ENCODE measurements around the gene SPATC1L. TPM values are rescaled to one million over a fixed set of nuclear protein-coding genes. Genes with fewer than 3 reads are reported as not detected.

Gene SPATC1L
- total and polyA plus RNA-seq, 2 donors (not counting 3 experiments of a cell fraction or from before 2014, with no cell fraction given) = 11.5 to 15.3 TPM

DNA sequence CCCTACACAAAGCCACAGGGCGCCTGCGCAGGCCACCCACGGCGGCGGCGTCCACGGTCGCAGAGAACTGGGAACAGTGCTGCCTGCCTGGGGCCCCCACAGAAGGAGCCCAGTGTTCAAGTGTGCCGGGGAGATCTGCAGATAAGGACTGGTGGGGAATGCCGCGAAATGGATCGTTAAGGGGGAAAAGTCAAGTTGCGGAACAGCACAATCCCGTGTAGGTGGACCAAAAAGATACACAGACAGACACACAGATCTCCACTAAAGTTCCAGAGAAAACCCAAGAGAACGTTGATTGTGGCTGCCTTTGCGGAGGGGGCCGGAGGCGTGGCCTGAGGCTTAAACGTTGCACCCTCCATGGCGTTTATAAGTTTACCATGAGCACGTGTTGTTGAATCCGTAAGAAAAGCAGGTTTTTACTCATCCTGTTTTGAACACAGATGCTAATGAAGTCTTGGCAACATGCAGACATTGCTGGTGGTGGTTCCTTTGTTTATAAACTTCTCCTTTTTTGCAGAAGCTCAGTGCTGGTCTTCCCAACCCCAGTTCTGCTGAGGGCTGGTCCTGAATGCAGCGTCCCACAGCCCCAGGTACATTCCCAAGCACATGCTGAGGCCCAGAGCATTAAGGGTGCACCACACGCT, 4.1 kb downstream of the SPATC1L start:
- H4K20me1 ChIP-seq (replicated peaks; ENCODE audit: control insufficient read depth, extremely low read depth, insufficient read depth, low read length) = no peaks in the 10 kb centered on the region
- no peak overlapping the region for H3K27ac ChIP-seq (ENCODE audit: insufficient read depth, low read depth, low read length)
- dilution Hi-C loops (cut with MboI; ENCODE audit: extremely low pct_ligation_motif_present, low sequenced_read_pairs) (no loop called here), intact Hi-C loops (cut with micrococcal nuclease) (no loop called here)
- FAIRE-seq = no peak
- no TSS peak for BruUV-seq (replicated peaks)
- H2AFZ ChIP-seq (ENCODE audit: low read depth, low read length) = no peak overlapping the region
- TF ChIP-seq FOS (IDR thresholded peaks at IDR 0.05; ENCODE audit: borderline replicate concordance, insufficient read depth, low read length) (no peak), EZH2 (IDR thresholded peaks at IDR 0.05; ENCODE audit: borderline replicate concordance, low read depth, low read length, severe bottlenecking) (no peak), GATA2 (IDR thresholded peaks at IDR 0.05; ENCODE audit: insufficient read depth, insufficient read length, low read depth, low read length) (no peak)
- TF ChIP-seq, protein P1, sequence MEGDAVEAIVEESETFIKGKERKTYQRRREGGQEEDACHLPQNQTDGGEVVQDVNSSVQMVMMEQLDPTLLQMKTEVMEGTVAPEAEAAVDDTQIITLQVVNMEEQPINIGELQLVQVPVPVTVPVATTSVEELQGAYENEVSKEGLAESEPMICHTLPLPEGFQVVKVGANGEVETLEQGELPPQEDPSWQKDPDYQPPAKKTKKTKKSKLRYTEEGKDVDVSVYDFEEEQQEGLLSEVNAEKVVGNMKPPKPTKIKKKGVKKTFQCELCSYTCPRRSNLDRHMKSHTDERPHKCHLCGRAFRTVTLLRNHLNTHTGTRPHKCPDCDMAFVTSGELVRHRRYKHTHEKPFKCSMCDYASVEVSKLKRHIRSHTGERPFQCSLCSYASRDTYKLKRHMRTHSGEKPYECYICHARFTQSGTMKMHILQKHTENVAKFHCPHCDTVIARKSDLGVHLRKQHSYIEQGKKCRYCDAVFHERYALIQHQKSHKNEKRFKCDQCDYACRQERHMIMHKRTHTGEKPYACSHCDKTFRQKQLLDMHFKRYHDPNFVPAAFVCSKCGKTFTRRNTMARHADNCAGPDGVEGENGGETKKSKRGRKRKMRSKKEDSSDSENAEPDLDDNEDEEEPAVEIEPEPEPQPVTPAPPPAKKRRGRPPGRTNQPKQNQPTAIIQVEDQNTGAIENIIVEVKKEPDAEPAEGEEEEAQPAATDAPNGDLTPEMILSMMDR (IDR thresholded peaks at IDR 0.05; ENCODE audit: extremely low read depth in 1 of 2, insufficient read depth in 1 of 2, low read depth in 1 of 2, low read length in 2 of 2) = no peak
- TF ChIP-seq, protein P2, sequence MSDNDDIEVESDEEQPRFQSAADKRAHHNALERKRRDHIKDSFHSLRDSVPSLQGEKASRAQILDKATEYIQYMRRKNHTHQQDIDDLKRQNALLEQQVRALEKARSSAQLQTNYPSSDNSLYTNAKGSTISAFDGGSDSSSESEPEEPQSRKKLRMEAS (IDR thresholded peaks at IDR 0.05; ENCODE audit: insufficient read depth, insufficient read length) = no peak
- no peaks in the 10 kb centered on the region for H3K9me3 ChIP-seq (replicated peaks; ENCODE audit: control insufficient read depth, insufficient read depth, low read length)
- H3K27me3 ChIP-seq (ENCODE audit: control insufficient read depth in 2 of 2, insufficient read depth in 2 of 2, low read length in 2 of 2) = peaks cover 0 to 7% of the 10 kb centered on the region in 2 experiments
- no peaks in the 10 kb centered on the region for H3K36me3 ChIP-seq (ENCODE audit: control insufficient read depth in 2 of 2, extremely low read depth in 1 of 2, insufficient read depth in 2 of 2, low read length in 2 of 2)
- no peaks in the 10 kb centered on the region for H3K79me2 ChIP-seq (ENCODE audit: control insufficient read depth, insufficient read depth, low read length)
- no peaks in the 10 kb centered on the region for H3K9me1 ChIP-seq (replicated peaks; ENCODE audit: control insufficient read depth, extremely low read depth, insufficient read depth, low read length)
- ChIA-PET CTCF (no interaction called here), POLR2A (no interaction called here)
- DNase-seq (ENCODE audit: low read depth, low spot score) = no peak
- peaks cover 6% of the 10 kb centered on the region for H3K4me1 ChIP-seq (ENCODE audit: control insufficient read depth, extremely low read depth, insufficient read depth, low read length)
- H3K4me2 ChIP-seq (ENCODE audit: insufficient read depth, low read length) = no peak overlapping the region
- no peak overlapping the region for H3K4me3 ChIP-seq (replicated peaks in 1 of 3; ENCODE audit: insufficient read depth in 1 of 3, low read depth in 1 of 3, low read length in 3 of 3)
- no peak overlapping the region for H3K9ac ChIP-seq (replicated peaks; ENCODE audit: extremely low read depth, insufficient read depth, low read length)
